HG03432 (cell line): ENCODE data around the gene GHR.

Experiments
- ATAC-seq: cut with Tn5 transposase; IDR thresholded peaks from one replicate; pipeline ENCODE4 v1.9.1; 2021; ENCODE audit warnings: mild to moderate bottlenecking, moderate library complexity; ENCODE audit not compliant: unreplicated experiment

The GHR gene

GRCh38 chr5:42515504-42515903 is 92.3 kb downstream of the GHR start:
- ATAC-seq = no peak

GRCh38 chr5:42516282-42517042 is 93.2 kb downstream of the GHR start:
- no peak for ATAC-seq

- ATAC-seq = no peak
Measured at GRCh38 chr5:42517164-42517563, 93.9 kb downstream of the GHR start.

DNA sequence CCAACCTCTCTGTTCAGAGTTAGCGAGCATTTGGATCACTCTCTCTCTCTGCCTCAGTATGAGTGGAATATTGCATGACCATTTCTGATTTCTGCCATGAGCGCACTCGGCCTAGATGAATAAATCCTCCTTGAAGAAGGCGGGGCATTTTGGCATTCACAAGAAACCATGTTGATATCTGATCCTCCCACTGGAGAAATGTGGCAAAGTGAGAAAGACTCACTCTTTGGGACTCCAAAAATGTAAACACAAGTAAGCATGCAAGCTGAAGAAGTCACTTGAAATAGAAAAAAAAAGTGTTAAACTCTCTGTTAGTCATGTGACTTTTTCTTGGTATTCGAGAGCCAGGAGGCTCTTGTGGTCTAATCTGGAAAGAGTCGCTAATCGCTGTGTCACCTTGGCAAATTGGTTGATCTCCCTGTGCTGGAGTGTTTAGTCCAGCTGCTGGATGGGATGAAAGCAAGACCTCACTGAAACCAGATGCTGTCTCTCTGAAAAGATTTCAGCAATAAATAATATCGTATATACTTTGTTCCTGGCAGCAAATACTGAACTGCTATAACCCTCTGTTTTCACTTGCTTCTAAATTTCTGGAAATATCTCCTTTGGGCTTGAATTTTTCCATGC is 95.5 kb downstream of the GHR start:
- ATAC-seq = no peak

DNA sequence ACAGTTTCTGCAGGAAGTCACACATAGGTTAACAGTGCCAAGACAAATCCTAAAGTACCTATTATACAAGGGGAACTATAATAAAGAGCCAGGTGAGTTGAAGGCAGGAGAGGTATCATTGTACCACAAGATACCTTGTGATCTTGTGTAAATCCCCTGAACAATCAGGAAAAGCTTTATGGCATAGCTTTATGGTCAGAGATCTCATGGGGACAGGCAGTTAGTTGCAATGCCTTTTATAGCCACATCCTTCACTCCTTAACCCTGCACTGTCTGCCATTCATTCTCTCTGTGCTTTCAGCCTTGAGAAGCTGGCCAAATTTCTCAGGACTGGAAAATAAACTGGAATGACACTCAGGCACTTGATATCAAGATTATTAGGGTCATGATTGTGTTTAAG is 97.0 kb downstream of the GHR start:
- ATAC-seq = no peak

DNA sequence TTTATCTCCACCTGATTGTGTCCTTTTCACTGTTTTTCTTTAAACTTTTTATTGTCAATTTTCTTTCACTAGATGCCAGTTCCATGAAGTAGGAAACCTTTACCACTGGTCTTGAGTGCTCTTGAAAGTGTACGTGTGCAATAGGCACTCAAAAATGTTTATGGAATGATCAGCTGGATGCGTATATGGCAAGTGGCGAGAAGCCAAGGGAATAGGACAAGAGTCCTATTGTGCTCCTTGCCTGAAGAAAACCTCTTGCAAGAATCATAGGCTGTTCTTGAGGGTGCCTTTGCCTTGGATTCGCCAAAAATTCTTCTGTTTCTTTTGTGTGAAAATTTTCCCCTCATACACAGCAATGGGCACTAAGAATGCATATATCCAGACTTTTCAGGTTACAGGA is 97.7 kb downstream of the GHR start:
- ATAC-seq = no peak

DNA sequence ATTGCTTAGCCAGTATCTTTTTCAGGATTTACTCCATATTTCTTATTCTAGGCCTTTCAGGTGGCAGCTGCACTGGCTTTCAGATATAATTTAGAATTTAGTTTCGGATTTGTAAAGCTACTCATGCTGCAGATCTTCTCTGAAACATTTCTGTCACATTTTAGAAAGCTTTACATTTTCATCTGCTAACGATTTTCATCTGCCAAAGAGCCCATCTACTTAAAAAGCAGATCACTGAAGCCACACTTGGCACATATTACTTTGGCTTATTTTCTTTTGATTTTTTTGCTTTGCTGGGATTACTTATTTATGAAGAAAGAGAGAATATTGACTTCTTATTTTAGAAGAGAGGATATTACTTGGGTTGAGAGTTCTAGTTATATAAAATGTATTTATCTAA is 98.2 kb downstream of the GHR start:
- ATAC-seq = no peak

- no peak for ATAC-seq
Measured at GRCh38 chr5:42522783-42523182, 99.5 kb downstream of the GHR start.

DNA sequence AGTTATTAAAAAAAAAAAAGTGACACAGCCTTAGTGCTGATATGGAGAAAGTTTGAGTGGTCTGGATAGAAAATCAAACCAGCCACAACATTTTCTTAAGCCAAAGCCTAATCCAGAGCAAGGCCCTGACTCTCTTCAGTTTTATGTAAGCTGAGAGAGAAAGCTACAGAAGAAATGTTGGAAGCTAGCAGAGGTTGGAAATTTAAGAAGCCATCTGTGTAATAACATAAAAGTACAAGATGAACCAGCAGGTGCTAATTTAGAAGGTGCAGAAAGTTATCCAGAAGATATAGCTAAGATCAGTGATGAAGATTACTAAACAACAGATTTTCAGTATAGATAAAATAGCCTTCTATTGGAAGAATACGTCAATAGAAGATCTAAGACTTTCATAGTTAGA is 102.9 kb downstream of the GHR start:
- ATAC-seq = no peak

GRCh38 chr5:42531611-42532010 is 108.4 kb downstream of the GHR start:
- ATAC-seq = no peak

DNA sequence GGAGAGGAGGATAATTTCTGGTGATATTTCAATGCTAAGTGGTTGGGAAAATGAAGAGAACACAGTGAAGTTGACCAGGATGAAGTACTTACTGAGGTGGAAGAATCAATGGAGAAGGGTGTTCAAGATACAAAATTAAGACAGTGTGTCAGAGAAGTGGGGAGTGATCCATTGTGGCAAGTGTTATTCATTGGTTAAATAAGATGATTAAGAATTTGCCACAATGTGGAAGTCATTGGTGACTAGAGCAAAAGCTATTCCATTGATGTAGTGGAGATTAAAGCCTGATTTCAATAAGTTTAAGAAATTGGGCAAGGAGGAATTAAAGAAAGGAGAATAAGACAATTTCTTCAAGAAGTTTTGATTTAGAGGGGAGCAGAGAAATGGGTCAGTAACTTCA is 118.9 kb downstream of the GHR start:
- ATAC-seq = no peak

- ATAC-seq = no peak
Measured at GRCh38 chr5:42543774-42544173, 120.5 kb downstream of the GHR start.

- no peak for ATAC-seq
Measured at GRCh38 chr5:42545038-42545437, 121.8 kb downstream of the GHR start.

GRCh38 chr5:42547141-42547540 is 123.9 kb downstream of the GHR start:
- ATAC-seq = no peak

DNA sequence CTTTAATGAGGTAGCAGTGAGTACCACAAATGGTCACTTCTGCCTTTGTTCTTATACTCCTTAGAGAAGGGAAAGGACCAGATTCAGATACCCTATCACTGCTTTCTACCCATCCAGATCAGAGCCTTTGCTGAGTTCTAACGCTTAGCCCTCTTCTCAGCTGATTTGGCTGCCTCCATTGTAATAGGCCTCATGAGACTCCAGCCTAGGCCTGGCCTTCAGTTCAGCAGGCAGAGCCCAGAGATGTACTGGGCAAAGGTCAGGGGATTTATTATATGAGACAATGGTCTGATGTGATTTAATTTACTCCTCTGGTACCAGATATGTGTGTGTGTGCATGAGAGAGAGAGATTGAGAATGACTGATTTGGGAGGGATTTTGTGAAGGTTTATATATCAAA is 124.7 kb downstream of the GHR start:
- ATAC-seq = no peak

DNA sequence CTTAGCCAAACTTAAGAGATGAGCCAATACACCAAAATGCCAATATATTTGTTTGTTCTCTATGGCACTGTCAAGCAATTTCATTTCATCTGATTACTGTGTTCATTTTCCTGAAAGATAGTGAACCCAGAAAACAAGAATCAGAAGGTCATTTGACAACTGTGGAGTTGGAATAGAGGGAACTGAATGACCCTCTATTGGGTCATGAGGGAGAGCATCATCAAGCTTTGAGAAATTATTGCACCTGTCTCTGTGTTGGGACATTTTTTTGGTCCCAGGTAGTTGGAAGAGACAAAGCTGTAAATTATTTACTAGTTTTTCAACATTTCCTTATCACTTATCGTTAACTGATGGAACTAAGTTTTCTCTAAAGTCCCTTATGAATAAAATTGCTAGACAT is 129.4 kb downstream of the GHR start:
- ATAC-seq = no peak

- ATAC-seq = no peak
Measured at GRCh38 chr5:42553461-42553860, 130.2 kb downstream of the GHR start.

DNA sequence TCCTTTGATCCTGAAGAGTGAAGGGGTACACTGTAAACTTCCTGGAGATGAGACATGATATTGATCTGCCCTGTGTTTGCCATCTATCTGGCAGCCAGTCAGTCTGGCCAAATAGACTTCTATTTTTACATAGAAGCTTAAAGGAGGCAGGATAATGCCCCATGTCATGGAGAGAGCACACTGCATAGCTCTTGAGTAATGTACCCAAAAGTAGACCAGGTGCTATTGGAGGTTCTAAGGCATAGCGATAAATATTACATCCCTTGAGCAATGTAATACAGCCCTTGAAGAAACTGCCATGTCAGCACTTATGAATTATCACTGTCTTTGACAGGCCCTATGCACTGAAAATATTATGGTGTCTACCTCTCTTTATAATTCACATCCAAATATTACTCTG is 131.8 kb downstream of the GHR start:
- no peak for ATAC-seq

DNA sequence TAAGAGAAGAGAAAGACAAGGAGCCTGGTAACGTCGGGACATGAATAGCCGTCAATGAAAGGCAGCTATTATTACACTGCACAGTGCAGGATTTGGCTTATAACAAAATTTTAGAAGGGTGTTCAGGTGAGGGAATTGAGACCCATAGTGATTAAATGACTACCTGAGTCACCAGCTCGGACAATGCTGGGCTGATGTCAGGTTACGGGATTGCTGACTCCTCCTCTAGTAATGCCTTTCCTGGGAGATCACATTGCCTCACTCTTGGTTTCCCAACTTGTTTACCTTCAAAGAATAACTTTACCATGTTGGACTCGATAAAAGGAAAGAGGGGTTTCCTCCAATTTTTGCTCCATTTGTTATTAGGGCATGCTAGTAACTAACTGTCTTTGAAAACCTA is 132.6 kb downstream of the GHR start:
- ATAC-seq = no peak

DNA sequence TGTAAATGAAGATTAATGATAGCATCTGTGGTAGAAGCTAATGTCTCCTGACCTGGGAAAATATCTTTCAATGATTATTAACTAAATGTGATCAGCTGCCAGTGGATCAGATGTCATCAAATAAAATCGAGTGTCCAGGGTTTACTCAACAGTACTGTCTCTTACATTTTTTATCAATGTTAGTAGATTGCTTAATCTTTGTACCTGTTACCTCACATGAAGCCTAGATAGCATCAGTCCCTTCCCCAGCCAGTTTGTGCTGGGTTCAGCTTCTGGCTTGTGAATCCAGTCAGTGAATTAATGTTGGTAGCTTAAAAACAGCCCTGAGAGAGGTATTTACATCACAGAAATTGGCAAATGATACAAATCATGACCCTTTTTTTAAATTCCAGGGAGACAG is 134.4 kb downstream of the GHR start:
- no peak for ATAC-seq

GRCh38 chr5:42561656-42562055 is 138.4 kb downstream of the GHR start:
- ATAC-seq = no peak

DNA sequence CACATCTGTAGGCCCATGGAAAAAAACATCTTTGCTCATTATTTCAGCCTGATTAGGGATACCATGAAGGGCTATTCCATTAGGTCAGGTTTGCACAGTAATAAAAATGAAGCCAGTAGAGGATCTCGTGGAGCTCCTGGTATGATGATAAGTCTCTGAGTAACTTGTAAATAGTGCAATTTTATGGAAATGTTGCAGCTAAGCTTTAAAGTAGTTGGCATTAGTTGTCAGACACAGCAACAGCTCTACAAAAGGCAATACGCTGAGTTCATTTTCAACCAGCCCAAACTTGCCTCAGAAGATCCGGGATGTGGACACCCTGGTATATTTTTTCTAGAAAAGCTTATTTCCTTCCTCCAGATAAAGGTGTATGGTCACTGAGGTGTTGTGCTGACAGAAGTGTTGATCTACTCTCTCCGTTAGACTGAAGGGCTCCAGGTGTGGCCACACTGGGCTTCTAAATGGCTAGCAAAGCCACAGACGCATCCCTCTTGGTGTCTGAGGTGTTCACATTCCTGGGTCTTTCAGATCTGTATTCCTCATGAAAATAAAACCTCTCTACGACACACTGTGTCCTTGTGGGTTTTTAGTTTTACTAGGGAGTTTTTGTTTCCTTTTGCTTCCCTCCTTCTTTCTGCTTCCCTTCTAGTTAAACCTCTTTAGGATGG is 141.6 kb downstream of the GHR start:
- ATAC-seq = no peak
